NCI-H226 (cell line): ENCODE measurements around the gene FAM149A.

Source experiments
- DNase-seq: peaks from one replicate; pipeline ENCODE4 v3.0.0-alpha.2; 2015

The FAM149A gene

DNA sequence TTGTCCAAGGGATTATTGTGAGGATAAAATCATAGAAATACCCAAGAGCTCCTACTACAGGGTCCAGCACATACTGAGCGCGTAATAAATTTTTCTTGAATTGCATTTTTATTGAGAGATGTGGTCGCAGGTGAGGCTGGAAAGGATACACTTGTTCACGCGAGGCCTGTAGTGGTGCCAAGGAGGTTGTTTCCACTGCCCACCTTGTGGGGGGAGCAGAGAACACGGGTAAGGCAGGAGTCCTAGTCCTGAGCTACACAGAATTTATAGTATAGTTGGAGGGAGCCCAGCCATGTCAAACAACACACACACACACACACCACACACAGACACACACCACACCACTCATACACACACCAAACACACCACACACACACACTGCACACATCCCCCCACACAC, 55.1 kb downstream of the FAM149A start:
- no peak for DNase-seq

DNA sequence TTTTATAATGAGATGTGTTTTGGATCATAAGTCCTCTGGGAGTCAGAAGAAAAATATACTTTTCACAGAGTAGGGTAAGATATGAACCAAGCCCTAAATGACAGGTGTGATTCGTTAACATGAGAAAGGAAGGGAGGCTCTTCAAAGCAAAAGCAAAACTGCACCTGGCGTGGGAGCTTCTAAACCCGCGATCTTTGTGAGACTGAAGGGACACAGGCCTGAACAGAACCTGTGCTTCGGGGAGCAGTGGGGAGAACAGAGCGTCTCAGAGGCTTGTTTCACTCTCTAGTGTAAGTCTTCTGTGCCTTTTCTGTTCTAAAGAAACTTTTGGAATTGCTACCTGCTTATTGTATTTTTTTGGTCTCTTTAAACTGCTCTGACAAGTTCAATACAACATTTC, 56.6 kb downstream of the FAM149A start:
- no peak for DNase-seq

GRCh38 chr4:186166852-186167512, 62.5 kb downstream of the FAM149A start:
- DNase-seq = no peak

DNA sequence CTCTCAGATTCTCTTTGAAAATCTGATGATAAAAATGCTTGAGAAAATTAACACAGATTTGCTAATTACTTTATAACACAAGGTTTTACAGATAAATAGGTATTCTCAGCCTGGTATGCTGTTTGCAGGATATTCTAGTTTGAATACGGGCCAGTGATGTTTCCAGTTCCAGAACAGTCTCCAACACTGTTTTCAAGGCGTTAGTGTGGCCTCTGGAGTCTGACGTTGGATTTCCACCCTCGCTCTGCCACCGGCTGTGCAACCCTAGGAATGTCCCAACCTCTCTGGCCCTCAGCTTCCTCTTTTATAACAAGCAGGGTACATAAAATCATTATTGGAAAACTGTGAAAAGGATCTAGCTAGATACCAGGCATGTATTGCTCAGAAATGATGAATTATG, 63.1 kb downstream of the FAM149A start:
- no peak for DNase-seq

DNA sequence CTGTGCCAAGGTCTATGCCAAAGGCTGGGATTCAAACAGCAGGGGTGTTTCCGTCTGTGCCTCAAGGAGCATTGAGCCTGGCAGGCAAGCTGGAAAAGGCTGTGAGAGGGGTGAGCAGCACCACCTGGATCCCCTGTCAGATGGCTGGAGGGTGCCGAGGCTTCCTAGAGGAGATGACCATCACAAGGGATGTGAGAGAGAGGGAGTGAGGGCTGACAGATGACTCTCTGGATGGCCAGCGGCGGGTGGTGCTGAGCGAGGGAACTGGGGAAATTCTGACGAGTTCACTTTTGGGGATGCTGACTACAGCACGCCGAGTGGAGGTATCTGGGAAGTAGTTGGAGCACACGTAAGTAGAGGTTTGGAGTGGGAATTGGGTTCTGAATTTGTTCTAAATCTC, 64.2 kb downstream of the FAM149A start:
- no peak for DNase-seq

DNA sequence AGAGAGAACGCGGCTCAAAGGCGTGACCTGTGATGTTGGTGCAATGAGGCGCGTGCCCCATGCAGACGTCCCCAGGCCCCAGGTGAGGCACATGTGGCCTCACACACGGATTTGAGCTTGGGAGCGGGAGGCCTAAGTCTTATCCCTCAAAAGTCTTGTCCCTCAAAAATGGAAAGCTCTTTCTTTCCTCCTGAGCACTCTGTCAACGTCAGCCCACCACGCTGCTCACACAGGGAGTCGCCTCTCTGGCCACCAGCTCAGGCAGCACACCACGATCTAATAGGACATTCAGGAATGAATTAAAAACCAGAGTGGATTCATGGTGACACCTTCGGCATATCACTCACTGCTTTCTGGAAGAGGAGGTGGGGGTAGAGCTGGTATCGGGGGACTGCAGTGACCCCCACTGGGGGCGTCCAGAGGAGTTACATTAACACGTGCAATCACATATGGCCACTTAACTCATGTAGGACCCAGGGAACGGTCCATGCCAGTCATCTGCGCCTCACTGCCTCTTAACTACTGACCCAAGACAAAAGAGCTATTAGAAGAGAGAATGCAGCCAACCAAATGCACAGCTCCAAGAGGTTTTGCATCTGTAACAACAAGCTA, 64.9 kb downstream of the FAM149A start:
- no peak for DNase-seq

- no peak for DNase-seq
Measured at GRCh38 chr4:186169945-186170802, 65.7 kb downstream of the FAM149A start.

DNA sequence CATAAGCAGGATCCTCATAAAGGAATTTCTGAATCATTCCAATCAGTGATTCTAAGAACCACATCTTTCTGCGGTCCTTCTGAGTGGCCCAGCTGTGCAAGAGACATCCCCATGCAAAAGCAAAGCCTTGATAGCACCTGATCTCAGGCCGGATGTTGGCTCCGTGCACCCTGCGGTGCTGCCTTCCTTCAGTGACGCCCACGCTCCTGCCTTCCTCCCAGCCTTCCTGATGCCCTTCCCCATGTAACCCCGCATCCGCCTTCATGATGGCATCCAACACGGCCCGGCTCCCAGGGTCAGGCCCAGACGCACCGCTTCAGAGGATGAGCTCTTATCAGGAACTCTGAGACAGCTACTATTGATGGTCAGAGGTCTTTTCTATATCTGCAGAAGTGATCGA, 66.5 kb downstream of the FAM149A start:
- no peak for DNase-seq

DNA sequence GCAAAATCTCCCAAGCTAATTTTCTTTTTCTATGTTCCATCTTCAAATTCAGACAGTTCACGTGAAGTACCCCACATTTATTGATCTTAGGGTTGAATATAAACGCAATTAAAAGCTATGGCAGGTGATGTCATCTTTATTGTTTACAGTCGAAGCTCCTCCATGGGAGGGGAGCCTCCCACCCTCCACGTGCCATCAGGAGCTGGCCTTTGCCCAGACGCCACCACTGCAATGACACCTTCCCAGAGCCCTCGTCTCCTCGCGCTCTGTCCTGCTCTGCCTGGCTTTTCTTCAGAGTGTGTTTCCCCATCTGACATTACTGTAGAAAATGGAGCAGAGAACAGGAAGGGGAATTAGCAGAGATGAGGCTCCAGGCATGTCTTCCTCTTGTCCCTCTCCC, 68.0 kb downstream of the FAM149A start:
- no peak for DNase-seq

DNA sequence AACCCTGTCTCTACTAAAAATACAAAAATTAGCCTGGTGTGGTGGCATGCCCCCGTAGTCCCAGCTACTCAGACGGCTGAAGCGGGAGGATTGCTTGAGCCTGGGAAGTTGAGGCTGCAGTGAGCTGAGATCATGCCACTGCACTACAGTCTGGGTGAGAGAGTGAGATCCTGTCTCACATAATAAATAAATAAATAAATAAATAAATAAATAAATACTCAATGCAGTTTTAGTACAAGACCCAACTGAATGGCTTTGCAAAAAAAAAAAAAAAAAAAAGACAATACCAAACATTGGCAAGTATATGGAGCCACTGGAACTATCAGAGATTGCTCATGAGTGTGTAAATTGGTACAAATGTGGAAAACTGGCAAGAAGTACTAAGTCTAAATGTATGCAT, 83.6 kb downstream of the FAM149A start:
- no peak for DNase-seq

DNA sequence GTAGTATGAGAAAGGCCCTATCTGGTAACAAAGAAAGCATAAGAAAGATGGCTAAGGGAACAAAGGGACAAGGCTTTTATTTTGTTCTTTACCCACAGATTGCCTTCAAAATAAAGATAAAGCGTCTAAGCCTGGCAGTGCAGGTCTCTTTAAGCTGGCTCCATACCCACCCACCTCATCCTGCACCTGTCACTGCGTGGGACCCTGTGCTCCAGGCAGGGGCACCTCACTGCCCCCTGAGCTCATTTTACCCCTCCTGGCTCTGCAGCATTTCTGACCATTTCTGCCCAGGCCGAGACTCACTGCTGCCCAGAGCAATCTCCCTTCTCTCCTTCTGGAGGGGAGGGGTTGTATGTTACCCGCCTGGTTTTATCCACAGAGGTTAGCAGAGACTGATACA, 85.2 kb downstream of the FAM149A start:
- DNase-seq = no peak

GRCh38 chr4:186190581-186191199, 86.2 kb downstream of the FAM149A start:
- no peak for DNase-seq

DNA sequence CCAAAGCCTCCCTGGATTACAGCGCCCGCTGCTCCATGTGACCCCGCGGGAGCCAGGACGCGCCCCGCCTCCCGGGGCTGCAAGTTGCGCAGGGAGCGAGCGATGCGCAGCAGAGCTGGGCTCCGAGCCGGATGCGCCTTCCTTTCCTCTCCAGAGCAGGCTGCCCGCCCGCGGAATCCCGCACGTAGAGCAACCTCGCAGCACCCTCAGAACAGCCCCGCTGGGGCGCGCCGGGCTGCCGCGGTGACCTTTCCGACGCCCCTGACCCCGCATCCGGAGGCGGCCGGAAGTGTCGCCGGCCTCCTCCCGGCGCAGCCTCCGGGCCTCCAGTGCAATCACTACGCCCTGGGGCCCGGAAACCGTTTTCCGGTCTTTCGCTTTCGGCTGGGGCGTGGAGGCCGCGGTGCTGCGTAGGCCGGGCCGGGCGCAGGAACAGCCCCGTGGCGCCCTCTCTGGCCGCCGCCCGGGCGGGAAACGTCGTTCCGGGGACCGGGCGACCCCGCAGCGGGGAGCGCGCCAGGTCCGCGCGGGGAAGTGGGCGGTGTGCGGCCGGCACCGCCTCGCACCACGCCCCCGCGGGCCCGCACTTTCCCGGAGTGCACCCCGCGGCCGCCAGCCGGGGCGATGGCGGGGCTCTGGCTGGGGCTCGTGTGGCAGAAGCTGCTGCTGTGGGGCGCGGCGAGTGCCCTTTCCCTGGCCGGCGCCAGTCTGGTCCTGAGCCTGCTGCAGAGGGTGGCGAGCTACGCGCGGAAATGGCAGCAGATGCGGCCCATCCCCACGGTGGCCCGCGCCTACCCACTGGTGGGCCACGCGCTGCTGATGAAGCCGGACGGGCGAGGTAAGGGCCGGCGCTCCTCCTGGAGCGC, 86.9 kb downstream of the FAM149A start, which contains the start of gene CYP4V2:
TSS of gene CYP4V2 (plus strand) at position 368 of the 866 bp plus-strand sequence. CDS start at position 625, 257 bp downstream.
- peak; percentile 75 for DNase-seq

- no peak for DNase-seq
Measured at GRCh38 chr4:186192066-186192612, 87.6 kb downstream of the FAM149A start.

DNA sequence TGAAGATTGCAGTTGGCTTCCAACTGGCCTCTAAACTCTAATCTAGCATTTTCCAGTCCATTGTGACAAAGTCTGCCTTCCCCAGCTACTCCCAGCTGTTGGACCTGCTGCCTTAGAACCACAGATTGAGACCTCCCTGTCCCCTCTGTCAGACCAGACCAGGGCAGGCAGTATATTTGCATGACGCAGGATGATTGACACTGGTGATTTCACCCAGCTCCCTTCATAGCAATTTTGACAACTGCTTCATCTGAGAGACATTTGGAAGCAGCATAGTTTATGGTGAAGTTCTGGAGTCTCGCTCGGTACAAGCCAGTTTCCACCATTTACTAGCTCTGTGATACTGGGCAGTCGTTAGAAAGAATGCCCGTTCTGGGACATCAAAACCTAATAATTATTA, 89.3 kb downstream of the FAM149A start:
- no peak for DNase-seq

GRCh38 chr4:186196063-186196462, 91.6 kb downstream of the FAM149A start:
- no peak for DNase-seq

DNA sequence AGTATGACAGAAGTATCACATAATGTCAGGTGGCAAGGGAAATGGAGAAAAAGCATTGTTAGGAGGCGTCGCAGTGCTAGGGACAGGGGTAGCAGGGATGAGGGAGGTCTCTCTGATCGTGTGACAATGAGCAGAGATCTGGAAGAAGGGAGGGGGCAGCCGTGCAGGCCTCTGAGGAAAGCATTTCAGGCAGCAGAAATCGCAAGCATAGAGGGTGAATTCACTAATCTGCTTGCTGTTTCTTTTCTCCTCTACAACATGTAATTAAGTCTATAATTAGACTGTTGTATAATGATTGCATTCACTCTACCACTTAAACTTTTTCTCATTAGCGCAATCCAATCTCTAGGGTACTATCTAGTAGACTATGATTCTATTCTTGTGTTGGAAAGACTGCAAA, 96.0 kb downstream of the FAM149A start:
- DNase-seq = no peak

- DNase-seq = no peak
Measured at GRCh38 chr4:186201010-186201409, 96.5 kb downstream of the FAM149A start.

GRCh38 chr4:186201535-186202230, 97.2 kb downstream of the FAM149A start:
- DNase-seq = no peak

DNA sequence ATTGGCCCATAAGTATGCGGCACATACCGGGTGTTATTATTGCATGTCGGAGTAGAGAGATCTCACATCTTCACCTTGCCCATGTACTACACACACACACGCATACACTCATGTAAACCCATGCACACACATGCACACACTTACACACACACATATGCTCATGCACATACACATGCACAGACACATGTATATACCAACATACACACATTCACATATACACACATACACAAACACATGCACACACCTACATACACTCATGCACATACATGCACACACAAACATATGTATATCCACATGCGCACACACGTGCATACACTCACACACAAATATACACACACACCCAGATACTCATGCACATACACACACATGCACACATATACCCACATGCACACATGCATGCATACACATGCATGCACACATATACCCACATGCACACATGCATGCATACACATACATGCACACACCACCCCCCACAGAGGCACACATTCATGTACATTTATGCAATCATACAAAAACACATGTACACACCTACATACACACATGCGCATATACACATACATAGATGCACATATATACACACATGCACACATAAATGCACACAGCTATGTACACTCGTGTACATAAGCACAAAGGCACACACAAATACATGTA, 98.1 kb downstream of the FAM149A start:
- DNase-seq = no peak

DNA sequence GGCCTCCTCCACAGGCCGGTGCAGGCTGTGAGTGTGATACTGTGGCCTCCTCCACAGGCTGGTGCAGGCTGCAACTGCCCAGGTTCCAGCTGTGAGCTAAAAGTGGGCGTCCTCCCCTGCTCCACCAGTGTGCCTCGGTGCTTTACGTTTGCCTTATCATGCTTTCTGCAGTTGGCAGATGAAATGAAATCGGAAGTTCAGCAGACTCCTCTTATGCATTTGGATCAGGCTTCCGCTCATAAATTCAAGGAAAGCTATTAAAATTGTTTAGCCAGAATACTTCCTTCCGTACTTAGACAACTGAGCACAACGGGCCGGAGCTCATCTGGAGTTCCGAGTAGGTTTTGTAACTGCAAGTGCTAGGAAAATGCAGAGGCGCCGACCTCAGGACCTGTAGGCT, 98.9 kb downstream of the FAM149A start:
- DNase-seq = no peak
